H1 (cell line): Measurements from ENCODE around the gene CDH6. TPM values are rescaled to one million over a fixed set of nuclear protein-coding genes. Genes with fewer than 3 reads are reported as not detected.

Experiments
- CTCF ChIA-PET: fragments of 300-600 bp; sonication (Branson Sonifier 250); formaldehyde crosslinking; loops from one replicate; lab custom pipeline; 2021; ENCODE audit not compliant: partially characterized antibody; lab: Charles Lee
- POLR2A ChIA-PET: fragments of 300-600 bp; sonication (Branson Sonifier 250); formaldehyde crosslinking; loops from one replicate; lab custom pipeline; 2021; ENCODE audit warnings: inconsistent platforms; ENCODE audit not compliant: partially characterized antibody; lab: Charles Lee
- DNase-seq, 2 experiments: peaks; one replicate each; pipeline versions ENCODE4 v3.0.0 to v3.0.0-alpha.2; 2010 to 2022; ENCODE audit warnings: low spot score in 2 of 2, low read depth in 1 of 2, mixed read lengths in 1 of 2
- FAIRE-seq: peaks from 2 replicates; lab custom pipeline; 2011; peaks lifted over from hg19 to GRCh38; lab: Jason Lieb, UNC
- H2AFZ ChIP-seq: 2 replicates; pipeline ENCODE4 v1.8.1; 2012; ENCODE audit warnings: low read length, inconsistent platforms
- H2AK5ac ChIP-seq: 2 replicates; pipeline ENCODE4 v1.6.1; 2013; ENCODE audit warnings: low read depth, low read length
- H2BK120ac ChIP-seq: replicated peaks from 2 replicates; pipeline ENCODE3; 2013; ENCODE audit warnings: low read depth, low read length, inconsistent platforms
- H2BK12ac ChIP-seq: 2 replicates; pipeline ENCODE4 v1.6.1; 2013; ENCODE audit warnings: low read depth, low read length
- H2BK15ac ChIP-seq: 2 replicates; pipeline ENCODE4 v1.6.1; 2013; ENCODE audit warnings: low read length
- H2BK20ac ChIP-seq: 2 replicates; pipeline ENCODE4 v1.6.1; 2013; ENCODE audit warnings: low read length
- H2BK5ac ChIP-seq: 2 replicates; pipeline ENCODE4 v1.6.1; 2013; ENCODE audit warnings: low read depth, low read length
- H3K14ac ChIP-seq: 2 replicates; pipeline ENCODE4 v1.6.1; 2013; ENCODE audit warnings: inconsistent platforms; ENCODE audit not compliant: insufficient read length
- H3K18ac ChIP-seq: 2 replicates; pipeline ENCODE4 v1.6.1; 2013; ENCODE audit warnings: low read length; ENCODE audit errors: extremely low read depth
- H3K23ac ChIP-seq: 2 replicates; pipeline ENCODE4 v1.6.1; 2013; ENCODE audit warnings: inconsistent platforms; ENCODE audit not compliant: insufficient read length
- H3K23me2 ChIP-seq: 2 replicates; pipeline ENCODE4 v1.6.1; 2013; ENCODE audit warnings: low read depth, low read length
- H3K27ac ChIP-seq: 2 replicates; pipeline ENCODE4 v1.6.1; 2011; ENCODE audit warnings: low read depth, low read length, inconsistent platforms
- H3K27me3 ChIP-seq, 4 experiments: replicated peaks in 1 of 4; 1 replicate in 1 of 4; 2 replicates in 3 of 4; pipeline versions ENCODE4 v1.6.1 to v1.8.1; 2011 to 2013; ENCODE audit warnings: low read length in 3 of 4, mild to moderate bottlenecking in 3 of 4, inconsistent platforms in 2 of 4, mixed read lengths in 2 of 4, moderate library complexity in 1 of 4; ENCODE audit not compliant: control insufficient read depth in 3 of 4, insufficient read depth in 3 of 4; ENCODE audit errors: extremely low read depth in 1 of 4
- H3K36me3 ChIP-seq, 4 experiments: 2 replicates each; pipeline versions ENCODE4 v1.6.1 to v1.8.1; 2011 to 2013; ENCODE audit warnings: mild to moderate bottlenecking in 4 of 4, low read length in 3 of 4, moderate library complexity in 2 of 4, control low read depth in 1 of 4, inconsistent platforms in 1 of 4; ENCODE audit not compliant: insufficient read depth in 4 of 4, control insufficient read depth in 2 of 4
- H3K4ac ChIP-seq: replicated peaks from 2 replicates; pipeline ENCODE3; 2013; ENCODE audit warnings: low read length, low read depth, mixed read lengths, inconsistent platforms; ENCODE audit not compliant: insufficient read length
- H3K4me1 ChIP-seq, 4 experiments: replicated peaks in 1 of 4; 1 replicate in 1 of 4; 2 replicates in 3 of 4; pipeline versions ENCODE4 v1.6.1 to v1.8.1; 2011 to 2013; ENCODE audit warnings: low read length in 3 of 4, inconsistent platforms in 2 of 4, mixed read lengths in 1 of 4; ENCODE audit not compliant: insufficient read depth in 4 of 4, control insufficient read depth in 3 of 4
- H3K4me2 ChIP-seq, 2 experiments: 2 replicates each; pipeline versions ENCODE4 v1.6.1 to v1.8.1; 2011 to 2013; ENCODE audit warnings: low read depth in 2 of 2, low read length in 2 of 2, control low read depth in 1 of 2, inconsistent platforms in 1 of 2, mild to moderate bottlenecking in 1 of 2; ENCODE audit not compliant: insufficient read depth in 1 of 2
- H3K4me3 ChIP-seq, 4 experiments: fragments of 200-600, 300-600 bp in 1 of 4; sonication (generic), shearing (Covaris generic), sonication (Bioruptor Twin) in 1 of 4; 2 replicates each; pipeline versions ENCODE4 v1.5.1 to v1.8.1; 2011 to 2016; ENCODE audit warnings: low read length in 4 of 4, low read depth in 3 of 4, control low read depth in 2 of 4, inconsistent platforms in 2 of 4, mild to moderate bottlenecking in 2 of 4, mixed read lengths in 1 of 4, moderate library complexity in 1 of 4; ENCODE audit not compliant: insufficient read depth in 2 of 4; ENCODE audit errors: extremely low read depth in 1 of 4
- H3K56ac ChIP-seq: replicated peaks from 2 replicates; pipeline ENCODE3; 2013; ENCODE audit warnings: low read depth, mild to moderate bottlenecking, mixed read lengths, low read length, inconsistent platforms; ENCODE audit not compliant: insufficient read length
- H3K79me1 ChIP-seq: 2 replicates; pipeline ENCODE4 v1.6.1; 2013; ENCODE audit warnings: low read depth, low read length, control low read depth
- H3K79me2 ChIP-seq, 2 experiments: 2 replicates each; pipeline versions ENCODE4 v1.6.1 to v1.8.1; 2012 to 2013; ENCODE audit warnings: low read length in 2 of 2, mild to moderate bottlenecking in 2 of 2, inconsistent platforms in 1 of 2; ENCODE audit not compliant: insufficient read depth in 2 of 2, control insufficient read depth in 1 of 2
- H3K9ac ChIP-seq, 4 experiments: replicated peaks in 1 of 4; 1 replicate in 1 of 4; 2 replicates in 3 of 4; pipeline versions ENCODE4 v1.6.1 to v1.8.1; 2011 to 2013; ENCODE audit warnings: low read depth in 3 of 4, low read length in 3 of 4, control low read depth in 2 of 4, mild to moderate bottlenecking in 2 of 4, moderate library complexity in 2 of 4, inconsistent platforms in 1 of 4; ENCODE audit errors: extremely low read depth in 1 of 4
- H3K9me3 ChIP-seq, 2 experiments: 2 replicates each; pipeline versions ENCODE4 v1.6.1 to v1.8.1; 2012 to 2013; ENCODE audit warnings: mild to moderate bottlenecking in 2 of 2, moderate library complexity in 2 of 2, control low read depth in 1 of 2, inconsistent platforms in 1 of 2, low read depth in 1 of 2, low read length in 1 of 2, mixed read lengths in 1 of 2; ENCODE audit not compliant: insufficient read depth in 2 of 2
- H4K20me1 ChIP-seq, 2 experiments: replicated peaks in 1 of 2; 2 replicates each; pipeline versions ENCODE3 to v1.8.1; 2011 to 2013; ENCODE audit warnings: inconsistent platforms in 2 of 2, low read length in 2 of 2, mild to moderate bottlenecking in 1 of 2; ENCODE audit not compliant: insufficient read depth in 2 of 2, control insufficient read depth in 1 of 2
- H4K5ac ChIP-seq: 2 replicates; pipeline ENCODE4 v1.6.1; 2013; ENCODE audit warnings: low read length, low read depth, mixed read lengths, inconsistent platforms; ENCODE audit not compliant: insufficient read length
- H4K8ac ChIP-seq: 2 replicates; pipeline ENCODE4 v1.8.0; 2013; ENCODE audit warnings: mild to moderate bottlenecking, moderate library complexity, low read length, inconsistent platforms; ENCODE audit not compliant: insufficient read depth; ENCODE audit errors: extremely low read depth
- H4K91ac ChIP-seq: replicated peaks from 2 replicates; pipeline ENCODE3; 2013; ENCODE audit warnings: low read length, mixed read lengths, inconsistent platforms; ENCODE audit not compliant: insufficient read length
- ASH2L ChIP-seq: fragments of 200-600, 300-600 bp; sonication (generic); IDR thresholded peaks from one replicate; pipeline ENCODE4 v1.7.1; 2017; ENCODE audit warnings: low read length
- NRF1 ChIP-seq: IDR thresholded peaks from 2 replicates; pipeline ENCODE4 v1.6.1; 2011; ENCODE audit warnings: mild to moderate bottlenecking, low read depth, low read length, improper control_type of control experiment
- RFX5 ChIP-seq: IDR thresholded peaks from 2 replicates; pipeline ENCODE4 v1.6.1; 2011; ENCODE audit warnings: low read depth, low read length, improper control_type of control experiment, borderline replicate concordance
- WGBS, 2 experiments: shearing (Covaris generic) in 1 of 2; methylation state at CpG; one replicate each; pipeline versions ENCODE4 v1.1.6 to v1.1.7; 2013 to 2015; ENCODE audit warnings: low lambda C conversion rate in 2 of 2, mixed read lengths in 2 of 2, inconsistent platforms in 1 of 2, low coverage in 1 of 2, missing lambda C conversion rate in 1 of 2; ENCODE audit not compliant: insufficient replicate concordance in 2 of 2, insufficient coverage in 1 of 2, insufficient read length in 1 of 2; ENCODE audit errors: extremely low coverage in 1 of 2, missing lambda C conversion rate in 1 of 2; 5-methylcytosine and 5-hydroxymethylcytosine counted together
- polyA plus RNA-seq, 7 experiments: library from polyadenylated mRNA; depleted of rRNA in 3 of 7; stranded (reverse) in 5 of 7; unstranded in 2 of 7; fragments of >200 nt in 5 of 7; fragments of 200-250 nt in 2 of 7; gene quantifications; 1 replicate in 5 of 7; 2 replicates in 1 of 7; 4 replicates in 1 of 7; pipeline versions ENCODE4 v1.2.1 to v1.2.3, GENCODE V29; 2011 to 2013; ENCODE audit warnings: missing spikeins in 2 of 7, mixed read lengths in 2 of 7
- total RNA-seq: library from RNA; stranded (reverse); fragmentation: NEBNext Ultra II Directional; extraction: Animal tissue kit (Norgen Biotek cat#: 25700); gene quantifications from 2 replicates; pipeline ENCODE4 v1.2.1, GENCODE V29; 2021
- TF ChIP-seq, protein P1 (sequence below): IDR thresholded peaks from 2 replicates; pipeline ENCODE4 v1.6.1; 2012; ENCODE audit warnings: inconsistent platforms

Gene CDH6
- total and polyA plus RNA-seq, 2 of the 8 experiments (the other 6 are each of a cell fraction or from before 2014, with no cell fraction given) = 1.4 to 1.9 TPM

DNA sequence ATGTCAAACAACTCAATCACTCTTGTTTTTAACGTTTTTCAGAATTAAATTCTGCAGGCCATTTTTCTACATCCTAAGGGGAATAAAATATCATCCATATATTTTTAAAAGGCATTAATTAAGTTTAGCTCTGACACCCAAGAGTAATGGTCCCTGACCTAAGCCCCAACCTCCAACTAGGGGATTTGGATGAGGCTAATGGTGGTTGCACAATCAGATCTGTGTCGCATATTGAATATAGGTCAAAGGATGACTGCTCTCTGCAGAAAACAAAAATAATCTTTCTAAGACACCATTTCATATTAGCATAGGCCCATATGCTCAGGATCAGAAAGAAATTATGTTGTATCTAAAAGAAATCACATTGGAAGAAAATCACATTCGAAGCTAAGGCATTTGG is 20.7 kb downstream of the CDH6 start:
- H3K9me3 ChIP-seq = no peaks in the 10 kb centered on the region
- no peaks in the 10 kb centered on the region for H3K79me2 ChIP-seq
- CTCF ChIA-PET = interaction anchor here (1.3 to 2.2 kb wide), 5 partner anchors 18 to 1174 kb away, joined by 3 to 7 read pairs (median 5); no protein-coding TSS in a partner anchor
- FAIRE-seq (no peak), DNase-seq (no peak)
- no peak overlapping the region for H3K18ac ChIP-seq
- H4K5ac ChIP-seq = no peak overlapping the region
- no peak overlapping the region for H3K56ac ChIP-seq
- H4K91ac ChIP-seq = no peak overlapping the region
- H3K4ac ChIP-seq = no peak overlapping the region
- H3K23me2 ChIP-seq = no peaks in the 10 kb centered on the region; the same call in 1 of the 2 replicates
- no peak overlapping the region for H3K4me3 ChIP-seq
- H2BK5ac ChIP-seq = no peak overlapping the region
- no peaks in the 10 kb centered on the region for H4K20me1 ChIP-seq
- no peak overlapping the region for H4K8ac ChIP-seq
- no peaks in the 10 kb centered on the region for H3K79me1 ChIP-seq
- H3K27me3 ChIP-seq = no peaks in the 10 kb centered on the region
- H2BK12ac ChIP-seq = no peak overlapping the region
- TF ChIP-seq, protein P1, sequence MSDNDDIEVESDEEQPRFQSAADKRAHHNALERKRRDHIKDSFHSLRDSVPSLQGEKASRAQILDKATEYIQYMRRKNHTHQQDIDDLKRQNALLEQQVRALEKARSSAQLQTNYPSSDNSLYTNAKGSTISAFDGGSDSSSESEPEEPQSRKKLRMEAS = no peak
- TF ChIP-seq RFX5 (no peak), ASH2L (no peak), NRF1 (no peak)
- TF ChIP-seq, all 59 proteins: peak for 0
- no peak overlapping the region for H3K23ac ChIP-seq
- H2BK120ac ChIP-seq = no peak overlapping the region
- H3K4me2 ChIP-seq = no peak overlapping the region
- no peak overlapping the region for H2BK20ac ChIP-seq
- WGBS, 2 experiments = 88% methylated on average over 3 of the region's 3 CpGs; no CpG with 5 or more reads in 1 of the 2 experiments
- no peaks in the 10 kb centered on the region for H3K4me1 ChIP-seq
- H3K9ac ChIP-seq = no peak overlapping the region
- no peak overlapping the region for H2BK15ac ChIP-seq
- H2AK5ac ChIP-seq = no peak overlapping the region
- no peak overlapping the region for H2AFZ ChIP-seq
- no peak overlapping the region for H3K14ac ChIP-seq
- H3K27ac ChIP-seq = no peak overlapping the region
- H3K36me3 ChIP-seq = no peaks in the 10 kb centered on the region
- POLR2A ChIA-PET = no interaction called here
